Femur (tissue), 1 donor: ENCODE results near the gene SDSL.
A peak's percentile ranks its signal among the peaks of the same experiment; 100 is the strongest.

ENCODE experiments used
- DNase-seq: peaks from one replicate; pipeline ENCODE4 v3.0.0-alpha.2; 2017

The SDSL gene

DNA sequence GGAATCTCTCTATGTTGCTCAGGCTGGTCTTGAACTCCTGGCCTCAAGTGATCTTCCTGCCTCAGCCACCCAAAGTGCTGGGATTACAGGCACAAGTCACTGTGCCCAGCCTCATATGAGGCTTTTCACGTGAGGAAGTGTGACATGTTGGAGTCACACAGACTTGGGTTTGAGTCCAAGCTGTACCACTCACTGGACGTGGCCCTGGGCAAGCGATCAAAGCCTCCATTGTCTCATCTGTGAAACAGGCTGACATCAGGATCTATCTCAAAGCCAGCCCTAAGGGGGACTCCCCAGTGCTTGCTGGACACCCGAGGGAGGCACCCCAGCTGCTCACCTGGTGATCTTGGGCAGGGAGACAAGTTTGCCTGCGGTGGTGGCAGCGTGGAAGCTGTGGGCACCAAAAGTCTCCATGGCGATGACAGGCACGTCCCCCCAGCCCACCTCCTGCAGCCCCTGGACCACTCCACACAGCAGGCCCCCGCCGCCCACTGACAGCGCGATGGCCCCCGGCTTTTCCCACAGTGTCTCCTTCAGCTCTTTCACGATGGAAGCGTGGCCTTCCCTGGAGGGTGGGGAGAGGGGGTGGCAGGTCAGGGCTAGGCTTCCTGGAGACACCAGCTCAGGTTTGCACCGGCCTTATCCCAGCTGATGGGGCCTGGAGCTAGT lies 25.2 kb upstream of the SDSL start:
- no peak for DNase-seq

DNA sequence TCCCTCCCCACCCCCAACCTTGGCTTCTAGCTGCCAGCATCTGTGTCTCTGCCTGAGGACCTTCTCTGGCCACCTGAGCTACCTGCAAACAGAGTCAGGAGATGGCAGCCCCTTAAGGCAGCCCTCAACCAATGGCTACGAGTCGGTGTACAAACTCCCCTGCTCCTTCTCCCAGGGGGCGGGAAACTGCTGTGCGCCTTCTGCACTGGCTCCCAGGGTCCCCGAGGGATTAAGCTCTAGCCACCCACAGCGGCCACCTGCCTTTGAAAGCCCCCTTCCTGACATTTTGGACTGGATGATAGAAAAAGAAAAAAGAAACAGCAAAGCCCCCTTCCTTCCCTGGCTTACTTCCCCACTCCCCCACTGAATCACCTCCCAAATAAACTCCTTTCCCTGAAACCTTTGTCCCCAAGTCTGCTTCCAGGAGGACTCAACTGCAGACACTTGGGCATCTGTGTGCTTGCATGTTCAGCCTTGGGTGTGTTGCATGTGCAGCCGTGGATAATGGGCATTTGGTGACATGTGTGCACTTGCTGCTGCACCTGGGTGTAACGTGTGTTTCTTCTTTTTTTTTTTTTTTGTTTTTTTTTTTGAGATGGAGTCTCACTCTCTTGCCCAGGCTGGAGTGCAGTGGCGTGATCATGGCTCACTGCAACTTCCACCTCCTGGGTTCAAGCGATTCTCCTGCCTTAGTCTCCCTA lies 24.5 kb upstream of the SDSL start:
- DNase-seq, result no peak

DNA sequence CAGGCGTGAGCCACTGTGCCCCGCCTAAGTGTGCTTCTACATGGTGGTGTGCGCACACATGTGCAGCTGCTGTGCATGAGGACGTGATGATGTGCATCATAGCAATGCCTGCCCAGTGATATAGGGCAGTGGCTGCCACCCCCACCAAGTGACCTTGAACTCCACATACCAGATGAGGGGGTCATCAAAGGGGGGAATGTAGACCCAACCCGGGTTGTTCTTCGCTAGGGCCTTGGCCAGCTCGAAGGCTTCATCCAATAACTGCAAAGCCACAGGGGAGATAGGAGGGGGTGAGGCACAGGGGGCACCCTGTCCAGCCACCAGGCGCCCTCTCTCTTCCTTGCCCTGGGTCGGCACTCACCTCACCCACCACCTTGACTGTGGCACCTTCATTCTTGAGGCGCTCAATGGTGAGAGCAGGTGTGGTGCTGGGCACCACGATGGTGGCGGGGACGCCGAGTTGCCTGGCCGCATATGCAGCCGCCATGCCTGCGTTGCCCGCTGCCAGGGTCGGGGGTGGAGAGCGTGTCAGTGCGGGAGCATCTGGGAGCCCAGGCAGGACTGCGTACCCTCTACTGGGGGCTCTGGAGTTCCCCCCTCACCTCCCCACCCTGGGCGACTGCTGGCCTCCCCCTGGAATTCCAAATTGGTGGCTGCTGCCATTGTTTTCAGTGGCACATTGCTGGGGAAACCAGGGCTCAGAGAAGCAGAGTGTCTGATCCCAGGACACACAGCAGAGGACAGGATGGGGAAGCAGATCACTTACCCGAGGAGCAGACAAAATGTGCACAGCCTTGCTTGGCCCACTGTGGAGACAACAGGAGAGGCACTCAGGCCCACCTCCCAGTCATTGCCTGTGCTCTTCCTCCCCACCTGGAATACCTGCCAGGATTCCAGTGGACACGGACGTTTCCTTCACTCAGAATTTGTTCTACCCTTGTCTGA lies 23.6 kb upstream of the SDSL start:
- DNase-seq, result no peak

DNA sequence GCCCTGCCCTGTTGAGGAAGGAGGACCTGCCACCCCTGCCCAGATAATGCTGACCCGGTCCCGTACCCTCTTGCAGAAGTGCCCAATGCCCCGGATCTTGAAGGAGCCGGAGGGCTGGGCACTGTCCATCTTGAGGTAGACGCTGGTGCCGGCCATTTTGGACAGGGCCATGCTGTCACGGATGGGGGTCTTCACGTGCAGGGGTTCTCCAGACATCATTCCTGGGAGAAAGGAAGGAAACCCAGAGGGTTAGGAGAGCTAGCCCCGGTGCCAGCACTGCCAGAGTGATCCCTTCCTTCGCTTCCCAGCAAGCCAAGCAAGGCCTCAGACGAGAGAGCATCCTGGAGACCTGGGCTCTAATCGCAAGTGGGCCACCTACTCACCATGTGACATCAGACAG lies 22.7 kb upstream of the SDSL start:
- no peak for DNase-seq

DNA sequence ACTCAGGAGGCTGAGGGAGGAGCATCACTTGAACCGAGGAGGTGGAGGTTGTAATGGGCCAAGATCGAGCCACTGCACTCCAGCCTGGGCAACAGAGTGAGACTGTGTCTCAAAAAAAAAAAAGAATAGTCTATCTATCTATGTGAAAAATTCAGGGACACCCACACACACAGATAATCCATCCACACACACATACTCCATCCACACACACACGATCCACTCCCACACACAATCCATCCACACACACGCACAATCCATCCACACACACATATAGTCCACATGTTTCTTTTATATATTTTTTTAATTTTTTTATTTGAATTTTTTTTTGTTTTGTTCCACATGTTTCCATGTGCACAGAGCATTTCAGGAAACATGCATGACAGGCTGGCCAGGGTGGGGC lies 21.8 kb upstream of the SDSL start:
- DNase-seq, result no peak

DNA sequence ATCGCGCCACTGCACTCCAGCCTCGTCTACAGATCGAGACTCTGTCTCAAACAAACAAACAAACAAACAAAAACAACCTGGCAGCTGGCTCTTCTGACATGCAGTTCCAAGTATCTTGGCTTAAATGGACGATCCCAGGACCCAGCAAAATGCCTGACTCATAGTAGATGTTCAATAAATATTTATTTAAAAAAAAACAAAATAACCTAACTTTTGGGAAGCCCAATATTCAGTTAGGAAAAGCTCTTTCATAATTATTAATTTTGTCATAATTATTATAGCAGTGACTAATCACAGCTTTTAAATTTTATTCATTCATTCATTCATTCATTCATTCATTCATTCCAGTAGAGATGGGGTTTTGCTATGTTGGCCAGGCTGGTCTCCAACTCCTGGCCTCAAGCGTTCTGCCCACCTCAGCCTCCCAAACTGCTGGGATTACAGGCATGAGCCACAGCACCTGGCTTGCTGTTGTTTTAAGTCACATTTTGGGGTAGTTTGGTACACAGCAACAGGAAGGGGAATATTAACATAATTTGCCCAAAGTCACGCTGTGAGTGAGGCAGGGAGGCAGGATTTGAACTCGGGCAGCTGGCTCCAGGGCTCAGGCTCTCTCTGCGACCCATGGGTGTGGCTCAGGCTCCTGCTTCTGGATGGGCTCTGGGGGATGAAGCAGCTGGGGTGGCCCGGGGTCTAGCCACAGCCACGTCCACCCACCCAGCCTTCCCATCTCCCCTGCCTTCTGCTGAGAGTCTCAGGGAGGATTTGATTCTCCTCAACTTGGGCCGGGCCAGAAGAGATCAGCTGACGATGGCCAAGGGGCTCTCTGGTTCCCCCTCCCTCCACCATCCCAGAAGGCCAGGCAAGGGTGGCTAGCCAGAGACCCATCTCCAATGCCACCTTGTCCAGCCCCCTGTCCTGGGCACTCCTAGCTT lies 20.8 kb upstream of the SDSL start:
- DNase-seq, result no peak

DNA sequence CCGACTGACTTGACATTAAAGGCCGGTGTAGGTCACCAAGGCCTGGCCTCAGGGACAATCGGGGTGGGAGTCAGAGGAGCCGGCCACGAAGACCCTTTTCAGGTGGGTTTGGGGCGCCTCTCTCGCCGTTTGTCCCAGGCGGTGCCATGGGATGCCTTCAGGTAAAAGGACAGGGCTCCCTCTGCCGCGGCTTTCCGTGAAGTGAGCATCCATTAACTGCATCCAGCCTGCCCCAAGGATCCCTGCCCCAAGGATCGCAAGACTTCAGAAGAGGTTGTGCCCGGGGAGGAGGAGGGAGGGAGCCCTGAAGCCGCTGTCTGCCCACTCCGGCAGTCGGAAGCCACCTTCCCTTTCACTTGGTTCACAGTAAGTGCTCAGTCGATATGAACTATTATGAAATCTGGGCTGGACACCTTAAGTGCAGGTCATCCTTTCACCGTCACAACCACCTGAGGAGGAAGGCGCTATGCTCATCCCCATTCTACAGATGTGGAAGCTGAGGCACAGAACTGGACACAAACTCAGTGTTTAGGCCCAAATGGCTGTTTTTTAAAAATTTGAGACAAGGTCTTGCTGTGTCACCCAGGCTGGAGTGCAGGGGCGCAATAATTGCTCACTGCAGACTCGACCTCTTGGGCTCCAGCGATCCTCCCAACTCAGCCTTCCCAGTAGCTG lies 19.5 kb upstream of the SDSL start:
- no peak for DNase-seq

DNA sequence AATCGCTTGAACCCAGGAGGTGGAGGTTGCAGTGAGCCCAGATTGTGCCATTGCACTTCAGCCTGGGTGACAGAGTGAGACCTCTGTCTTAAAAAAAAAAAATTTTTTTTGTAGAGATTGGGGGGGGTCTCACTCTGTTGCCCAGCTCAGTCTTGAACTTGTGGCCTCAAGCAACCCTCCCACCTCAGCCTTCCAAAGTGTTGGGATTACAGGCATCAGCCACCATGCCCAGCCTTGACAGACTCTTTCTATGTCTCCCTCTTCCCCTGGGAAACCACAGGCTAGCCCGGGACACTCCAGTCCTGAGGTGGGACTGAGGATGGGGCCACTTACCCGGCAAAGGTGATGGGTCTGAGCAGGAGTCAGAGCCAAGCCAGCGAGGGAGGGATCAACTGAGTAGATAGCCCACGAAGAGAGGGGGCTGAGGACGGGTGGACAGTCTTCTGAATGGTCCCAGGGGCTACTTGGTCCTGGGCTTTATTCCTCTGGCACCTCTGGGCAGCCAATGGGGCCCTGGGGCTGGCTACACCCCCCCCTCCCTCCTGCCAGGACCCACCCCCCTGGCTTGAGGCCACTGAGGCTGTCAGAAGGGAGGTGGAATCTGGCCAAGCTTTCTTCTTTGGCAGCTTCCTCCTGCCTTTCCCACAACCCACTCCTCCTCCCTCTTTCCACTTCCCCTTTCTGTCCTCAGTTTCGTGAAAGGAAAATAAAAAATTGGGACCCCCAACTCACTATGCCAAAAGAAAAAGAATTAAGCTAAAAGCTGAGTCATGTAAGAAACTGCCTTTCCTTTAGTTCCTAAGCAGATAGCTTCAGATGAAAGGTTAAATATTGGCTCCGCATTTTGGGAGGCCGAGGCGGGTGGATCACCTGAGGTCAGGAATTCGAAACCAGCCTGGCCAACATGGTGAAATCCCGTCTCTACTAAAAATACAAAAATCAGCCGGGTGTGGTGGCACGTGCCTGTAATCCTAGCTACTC lies 18.5 kb upstream of the SDSL start, which contains the start of gene SDS:
SDS (minus strand) TSS at position 453 of the 981 bp plus-strand sequence. CDS start 4,179 bp downstream, outside the sequence.
- DNase-seq, result peak; percentile 78

DNA sequence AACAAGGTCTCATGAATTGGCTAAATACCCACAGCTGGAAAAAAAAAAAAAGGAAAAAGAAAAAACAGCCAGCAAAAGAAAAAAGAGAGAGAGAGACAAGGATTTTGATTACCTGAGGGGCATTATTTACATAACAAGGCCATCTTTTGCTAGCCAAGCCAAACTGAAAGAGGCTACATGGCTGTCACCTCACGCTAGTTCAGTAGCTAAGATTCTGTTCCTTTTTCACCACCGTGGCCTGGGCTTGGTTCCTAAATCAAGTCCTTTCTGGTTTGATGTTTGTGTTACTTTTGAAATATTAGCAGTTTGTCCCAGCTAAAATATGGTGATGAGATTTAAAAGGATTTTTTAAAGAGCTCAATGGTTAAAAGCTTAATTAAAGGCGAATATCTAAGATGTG lies 16.5 kb upstream of the SDSL start:
- no peak for DNase-seq

DNA sequence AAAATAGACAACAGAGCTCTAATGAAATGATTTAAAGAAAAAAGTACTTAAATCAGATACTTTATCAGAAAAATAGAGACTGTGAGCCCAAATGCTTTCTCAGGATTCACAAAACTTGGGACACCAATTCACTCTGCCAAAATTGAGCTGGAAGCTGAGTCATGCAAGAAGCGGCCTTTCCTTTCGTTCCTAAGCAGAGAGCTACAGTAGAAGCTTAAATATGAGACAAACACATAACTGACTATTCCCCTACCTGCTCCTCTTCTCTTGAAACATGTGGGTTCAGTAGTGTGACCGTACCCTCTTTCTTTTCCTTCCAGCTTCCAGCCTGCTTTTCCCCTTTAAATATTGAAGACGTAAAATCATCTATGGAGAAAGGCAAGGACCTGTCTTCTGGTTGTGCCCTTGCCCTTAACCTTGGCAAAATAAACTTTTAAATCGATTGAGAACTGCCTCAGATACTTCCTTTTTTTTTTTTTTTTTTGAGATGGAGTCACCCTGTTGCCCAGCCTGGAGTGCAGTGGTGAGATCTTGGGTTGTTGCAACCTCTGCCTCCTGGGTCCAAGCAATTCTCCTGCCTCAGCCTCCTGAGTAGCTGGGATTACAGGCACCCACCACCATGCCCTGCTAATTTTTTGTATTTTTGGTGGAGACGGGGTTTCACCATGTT lies 14.1 kb upstream of the SDSL start:
- no peak for DNase-seq

DNA sequence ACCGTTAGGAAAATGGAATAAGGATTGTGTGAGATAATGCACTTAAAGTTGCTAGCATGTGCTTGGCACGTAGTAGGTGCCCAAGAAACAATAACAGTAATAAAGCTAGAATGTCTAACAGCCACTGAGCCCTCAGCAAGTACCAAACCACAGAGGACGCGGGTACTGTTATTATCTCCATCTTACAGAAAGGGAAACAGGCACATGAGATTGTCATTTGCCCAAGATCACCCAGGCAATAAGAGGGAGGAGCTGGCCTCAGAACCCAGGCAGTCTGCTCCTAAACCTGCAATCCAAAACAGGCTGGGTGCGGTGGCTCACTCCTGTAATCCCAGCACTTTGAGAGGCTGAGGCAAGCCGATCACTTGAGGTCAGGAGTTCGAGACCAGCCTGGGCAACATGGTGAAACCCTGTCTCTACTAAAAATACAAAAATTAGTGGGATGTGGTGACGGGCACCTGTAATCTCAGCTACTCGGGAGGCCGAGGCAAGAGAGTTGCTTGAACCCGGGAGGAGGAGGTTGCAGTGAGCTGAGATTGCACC lies 13.4 kb upstream of the SDSL start:
- no peak for DNase-seq

DNA sequence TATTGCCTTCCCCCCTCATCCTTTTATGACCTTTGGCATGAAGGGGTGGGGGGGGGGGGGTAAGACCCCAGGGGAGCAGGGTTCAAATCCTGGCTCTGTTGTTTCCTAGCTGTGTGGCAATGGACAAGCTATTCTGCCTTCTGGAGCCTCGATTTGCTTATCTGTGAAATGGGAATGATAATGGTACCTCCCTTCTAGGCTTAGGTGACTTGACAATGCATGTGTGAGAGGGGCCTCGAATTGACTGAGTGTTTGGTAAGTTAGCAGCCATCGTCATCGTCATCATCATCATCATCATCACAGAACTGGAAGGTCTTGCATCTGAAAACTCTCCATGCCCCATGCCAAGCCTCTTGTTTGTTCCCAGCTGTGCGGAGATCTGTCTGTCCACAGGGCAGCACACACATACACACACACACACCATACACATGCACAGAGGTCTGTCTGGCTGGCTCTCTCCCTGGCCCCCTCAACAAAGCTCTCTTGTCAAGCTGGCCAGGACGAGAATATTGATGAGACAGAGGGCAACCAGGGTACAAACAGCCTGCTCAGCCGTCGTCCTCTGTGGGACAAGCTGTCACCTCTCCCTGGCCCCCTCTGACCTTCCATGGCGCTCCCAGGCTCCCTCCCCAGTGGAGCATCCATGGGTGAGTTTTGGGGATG lies 12.6 kb upstream of the SDSL start:
- DNase-seq, result no peak

DNA sequence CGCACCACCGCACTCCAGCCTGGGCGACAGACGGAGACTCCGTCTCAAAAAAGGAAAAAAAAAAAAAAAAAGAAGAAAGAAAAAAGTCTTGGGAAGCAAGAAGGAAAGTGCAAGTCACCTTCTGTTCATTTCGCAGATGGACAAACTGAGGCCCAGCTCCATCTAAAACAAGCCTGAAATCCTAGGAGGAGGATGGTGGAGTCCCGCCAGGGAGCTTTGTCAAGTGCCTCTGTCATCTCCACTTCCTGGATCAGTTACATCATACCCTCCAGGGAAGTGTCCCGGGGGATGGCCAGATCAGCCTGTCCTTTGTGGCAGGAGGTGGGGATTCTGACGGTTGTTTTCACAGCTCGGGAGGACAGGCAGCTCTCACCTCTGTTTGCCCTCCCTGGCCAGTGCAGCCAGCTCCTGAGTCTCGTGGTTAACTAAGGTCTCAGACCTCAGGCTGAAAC lies 8.7 kb upstream of the SDSL start:
- DNase-seq, result no peak

DNA sequence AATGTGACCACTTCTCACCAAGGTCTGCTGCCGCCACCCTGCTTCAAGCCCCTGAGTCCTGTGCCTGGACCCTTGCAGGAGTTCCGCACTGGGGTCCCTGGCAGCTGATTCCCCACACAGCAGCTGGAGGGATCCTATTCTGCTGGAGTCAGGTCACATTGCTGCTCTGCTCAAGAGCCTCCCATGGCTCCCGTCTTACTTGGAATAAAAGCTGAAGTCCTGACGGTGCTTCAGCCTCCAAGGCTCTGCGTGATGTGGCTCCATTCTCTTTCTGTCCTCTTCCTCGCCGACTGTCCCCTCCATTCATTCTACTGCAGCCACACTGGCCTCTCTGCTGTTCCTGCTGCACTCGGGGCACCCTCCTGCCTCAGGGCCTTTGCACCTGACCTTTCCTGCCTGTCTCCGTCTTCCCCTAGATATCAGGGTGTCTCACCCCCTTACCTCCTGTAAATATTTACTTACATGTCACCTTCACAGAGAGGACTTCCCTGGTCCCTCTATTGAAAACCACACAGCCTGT lies 7.6 kb upstream of the SDSL start:
- no peak for DNase-seq

DNA sequence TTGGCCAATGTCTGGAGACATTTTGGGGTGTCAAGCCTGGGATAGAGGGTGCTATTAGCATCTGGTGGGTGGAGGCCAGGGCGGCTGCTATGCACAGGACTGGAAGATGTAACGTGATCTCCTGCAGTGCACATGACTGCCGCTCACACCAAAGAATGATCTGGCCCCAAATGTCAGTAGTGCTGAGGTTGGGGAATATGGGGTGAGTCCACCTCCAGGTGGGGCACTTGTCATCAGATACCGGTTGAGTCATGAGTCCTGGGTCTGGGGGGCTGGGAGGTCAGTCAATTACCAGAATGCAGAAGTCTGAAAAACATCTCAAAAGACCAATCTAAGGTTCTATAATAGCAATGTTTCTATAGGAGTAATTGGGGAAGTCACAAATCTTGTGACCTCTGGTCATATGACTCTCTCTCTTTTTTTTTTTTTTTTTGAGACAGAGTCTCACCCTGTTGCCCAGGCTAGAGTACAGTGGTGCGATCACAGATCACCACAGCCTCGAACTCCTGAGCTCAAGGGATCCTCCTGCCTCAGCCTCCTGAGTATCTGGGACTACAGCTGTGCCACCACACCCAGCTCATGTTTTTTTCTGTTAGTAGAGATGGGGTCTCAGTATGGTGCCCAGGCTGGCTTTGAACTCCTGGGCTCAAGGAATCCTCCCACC lies 6.0 kb upstream of the SDSL start:
- DNase-seq, result no peak

DNA sequence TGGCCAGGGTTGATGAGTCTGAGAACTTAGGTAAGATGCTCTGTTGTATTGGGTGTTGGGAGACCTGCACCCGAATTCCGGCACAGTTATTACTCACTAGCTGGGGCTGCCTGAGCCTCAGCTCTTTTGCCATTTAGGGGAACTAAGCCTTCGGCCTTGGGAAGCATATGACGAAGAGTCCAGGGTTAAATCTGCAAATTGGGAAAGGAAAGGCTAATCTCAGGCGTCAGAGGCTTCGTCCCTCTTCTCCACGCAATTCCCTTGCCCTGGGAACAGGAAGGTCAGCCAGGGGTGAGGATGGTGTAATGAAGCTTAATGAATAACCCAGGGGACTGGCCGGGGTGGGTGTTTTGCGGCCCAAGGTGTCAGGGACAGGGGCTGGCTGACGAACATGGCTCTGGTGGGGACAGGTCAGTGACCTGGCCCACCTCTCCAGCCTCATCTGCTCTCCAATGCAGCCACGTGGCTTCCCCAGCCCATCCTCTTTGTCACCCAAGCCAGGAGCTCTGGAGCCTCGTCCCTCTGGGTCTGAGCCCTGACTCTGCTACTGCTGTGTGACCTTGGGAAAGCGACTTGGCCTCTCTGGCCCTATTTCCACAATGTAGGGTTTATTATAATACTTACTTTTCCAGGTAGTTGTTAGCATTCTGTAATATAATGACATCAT lies 3.8 kb upstream of the SDSL start:
- no peak for DNase-seq

DNA sequence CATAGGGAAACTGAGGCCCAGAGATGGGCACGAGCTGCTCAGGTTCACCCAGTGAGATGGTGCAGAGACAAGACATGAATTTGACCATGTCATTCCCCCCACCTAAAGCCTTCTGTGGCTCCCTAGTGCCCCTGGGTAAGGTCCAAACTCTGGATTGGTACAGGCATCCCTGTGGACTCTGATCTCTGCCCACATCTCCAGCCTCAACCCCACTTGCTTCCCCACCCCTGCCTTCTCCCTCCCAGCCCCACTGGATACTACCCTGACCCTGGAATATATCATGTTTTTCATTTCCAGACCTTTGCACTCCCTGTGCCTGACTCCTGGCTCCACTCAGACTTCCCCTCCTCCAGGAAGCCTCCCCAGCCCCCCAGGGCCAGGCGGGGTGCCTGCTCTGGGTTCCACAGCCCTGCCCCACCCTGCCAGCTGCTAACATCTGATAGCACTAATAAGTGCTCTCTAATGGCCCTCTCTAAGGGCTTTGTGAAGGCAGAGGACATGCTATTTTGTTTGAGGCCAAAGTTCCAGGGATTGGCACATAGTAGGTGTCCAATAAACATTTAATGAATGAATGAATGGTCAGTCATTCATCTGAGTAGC lies 1.1 kb upstream of the SDSL start:
- no peak for DNase-seq
